ENCODE measurements around the gene THRAP3. TPM values are rescaled to one million over a fixed set of nuclear protein-coding genes. Genes with fewer than 3 reads are reported as not detected.
"Not testable (repeated sequence)": the region's sequence is repeated elsewhere in the genome, so short reads cannot be mapped to it uniquely, and the experiment has no call there.

Gene THRAP3
- total RNA-seq, 2 experiments from 2014 or later: 149 to 182 TPM

- H3K9me3 Mint-ChIP-seq (ENCODE audit: low read depth): no peaks in the 10 kb centered on the region
- POLR2A ChIA-PET: interaction anchor here (0.7 to 2.0 kb wide), 3 partner anchors 24 to 74 kb away, joined by 3 to 14 read pairs (median 5); no protein-coding TSS in a partner anchor
Observed at GRCh38 chr1:36225283-36225899, 1.1 kb downstream of the THRAP3 start.

GRCh38 chr1:36230279-36230678 lies 6.0 kb downstream of the THRAP3 start:
- H3K27ac Mint-ChIP-seq: not testable (repeated sequence)

More at GRCh38 chr1:36225283-36225899, 1.1 kb downstream of the THRAP3 start:
- Mint-ChIP-seq H3K36me3 (ENCODE audit: low read depth) (peaks cover 31% of the 10 kb centered on the region), H3K27ac (peak overlapping the region; percentile 100), H3K27me3 (no peaks in the 10 kb centered on the region), H3K4me1 (peaks cover 29% of the 10 kb centered on the region), H3K4me3 (peak overlapping the region; percentile 96)
- no peak for ATAC-seq
- intact Hi-C loops (cut with DNase I, micrococcal nuclease): loop anchor here (2.0 to 10.0 kb wide), 2 partner anchors 59 to 1249 kb away; partner anchors contain the start of gene ZC3H12A (in 1 of the 2)
- no peak for DNase-seq
- CTCF ChIA-PET: interaction anchor here (0.7 to 3.1 kb wide), 7 partner anchors 19 to 106 kb away, joined by 3 to 32 read pairs (median 4); partner anchors contain the start of gene TRAPPC3

GRCh38 chr1:36231191-36231590 lies 6.9 kb downstream of the THRAP3 start:
- Mint-ChIP-seq H3K27me3 (no peaks in the 10 kb centered on the region), H3K4me1 (peaks cover 54% of the 10 kb centered on the region), H3K4me3 (no peak overlapping the region), H3K27ac (no peak overlapping the region), H3K9me3 (ENCODE audit: low read depth) (no peaks in the 10 kb centered on the region), H3K36me3 (ENCODE audit: low read depth) (peaks cover 39% of the 10 kb centered on the region)
- intact Hi-C loops (cut with DNase I, micrococcal nuclease): no loop called here
- ATAC-seq: no peak
- DNase-seq: no peak
- CTCF ChIA-PET: interaction anchor here (0.6 kb wide), 1 partner anchor 135 kb away, joined by 3 read pairs; no protein-coding TSS in a partner anchor
- POLR2A ChIA-PET: interaction anchor here (0.6 to 1.1 kb wide), 2 partner anchors 64 to 155 kb away, joined by 7 to 15 read pairs; no protein-coding TSS in a partner anchor

More at GRCh38 chr1:36230279-36230678, 6.0 kb downstream of the THRAP3 start:
- H3K27me3 Mint-ChIP-seq; H3K9me3 Mint-ChIP-seq (ENCODE audit: low read depth); ATAC-seq; POLR2A ChIA-PET; CTCF ChIA-PET; DNase-seq; intact Hi-C loops (cut with DNase I, micrococcal nuclease); H3K4me3 Mint-ChIP-seq: not testable (repeated sequence)
- Mint-ChIP-seq H3K4me1 (peaks cover 56% of the 10 kb centered on the region), H3K36me3 (ENCODE audit: low read depth) (peaks cover 46% of the 10 kb centered on the region)

- peaks cover 55% of the 10 kb centered on the region for H3K4me1 Mint-ChIP-seq
- CTCF ChIA-PET: interaction anchor here (0.6 kb wide), 1 partner anchor 12 kb away, joined by 3 read pairs; no protein-coding TSS in a partner anchor
- intact Hi-C loops (cut with DNase I, micrococcal nuclease): no loop called here
- ATAC-seq (no peak), DNase-seq (no peak)
- H3K9me3 Mint-ChIP-seq (ENCODE audit: low read depth): no peaks in the 10 kb centered on the region
- no peaks in the 10 kb centered on the region for H3K27me3 Mint-ChIP-seq
- H3K36me3 Mint-ChIP-seq (ENCODE audit: low read depth): peaks cover 39% of the 10 kb centered on the region
- peak overlapping the region; percentile 25 for H3K27ac Mint-ChIP-seq
- H3K4me3 Mint-ChIP-seq: no peak overlapping the region
- POLR2A ChIA-PET: no interaction called here
Observed at GRCh38 chr1:36232212-36233095, 8.2 kb downstream of the THRAP3 start.

GRCh38 chr1:36236302-36236701 lies 12.1 kb downstream of the THRAP3 start:
- ATAC-seq (no peak), DNase-seq (no peak)
- no peak overlapping the region for H3K4me3 Mint-ChIP-seq
- intact Hi-C loops (cut with DNase I, micrococcal nuclease): loop anchor here in 1 of 2 experiments (5.0 kb wide), 1 partner anchor 36 kb away; no protein-coding TSS in a partner anchor
- CTCF ChIA-PET: interaction anchor here (0.9 to 1.1 kb wide), 3 partner anchors 19 to 66 kb away, joined by 3 read pairs; no protein-coding TSS in a partner anchor
- peaks cover 41% of the 10 kb centered on the region for H3K36me3 Mint-ChIP-seq (ENCODE audit: low read depth)
- H3K4me1 Mint-ChIP-seq: peaks cover 56% of the 10 kb centered on the region
- H3K27me3 Mint-ChIP-seq: no peaks in the 10 kb centered on the region
- no peaks in the 10 kb centered on the region for H3K9me3 Mint-ChIP-seq (ENCODE audit: low read depth)
- H3K27ac Mint-ChIP-seq: peak overlapping the region; percentile 5
- POLR2A ChIA-PET: interaction anchor here (0.6 kb wide), 1 partner anchor 163 kb away, joined by 4 read pairs; no protein-coding TSS in a partner anchor

- Mint-ChIP-seq H3K9me3 (ENCODE audit: low read depth) (no peaks in the 10 kb centered on the region), H3K36me3 (ENCODE audit: low read depth) (peaks cover 36% of the 10 kb centered on the region), H3K27ac (no peak overlapping the region), H3K27me3 (no peaks in the 10 kb centered on the region), H3K4me1 (peaks cover 52% of the 10 kb centered on the region), H3K4me3 (no peak overlapping the region)
- ChIA-PET POLR2A (no interaction called here), CTCF (interaction anchor here (0.6 to 1.4 kb wide), 3 partner anchors 14 to 106 kb away, joined by 3 to 5 read pairs (median 3); partner anchors contain the start of gene THRAP3)
- no peak for DNase-seq
- ATAC-seq: no peak
- intact Hi-C loops (cut with DNase I, micrococcal nuclease): loop anchor here in 1 of 2 experiments (5.0 kb wide), 1 partner anchor 34 kb away; no protein-coding TSS in a partner anchor
Observed at GRCh38 chr1:36238433-36238832, 14.2 kb downstream of the THRAP3 start.

- H3K27ac Mint-ChIP-seq: no peak overlapping the region
- ChIA-PET POLR2A (no interaction called here), CTCF (interaction anchor here (0.8 to 1.6 kb wide), 3 partner anchors 23 to 224 kb away, joined by 3 to 4 read pairs (median 4); no protein-coding TSS in a partner anchor)
- no peak overlapping the region for H3K4me3 Mint-ChIP-seq
- H3K9me3 Mint-ChIP-seq (ENCODE audit: low read depth): no peaks in the 10 kb centered on the region
- intact Hi-C loops (cut with DNase I, micrococcal nuclease): loop anchor here in 1 of 2 experiments (2.0 to 5.0 kb wide), 2 partner anchors 19 to 32 kb away; no protein-coding TSS in a partner anchor
- no peaks in the 10 kb centered on the region for H3K27me3 Mint-ChIP-seq
- DNase-seq (no peak), ATAC-seq (no peak)
- peaks cover 46% of the 10 kb centered on the region for H3K4me1 Mint-ChIP-seq
- peaks cover 37% of the 10 kb centered on the region for H3K36me3 Mint-ChIP-seq (ENCODE audit: low read depth)
Observed at GRCh38 chr1:36239941-36240637, 15.8 kb downstream of the THRAP3 start.

- no peaks in the 10 kb centered on the region for H3K27me3 Mint-ChIP-seq
- H3K4me1 Mint-ChIP-seq: peaks cover 50% of the 10 kb centered on the region
Observed at GRCh38 chr1:36247538-36247937, 23.3 kb downstream of the THRAP3 start.

GRCh38 chr1:36248250-36248894 lies 24.1 kb downstream of the THRAP3 start:
- Mint-ChIP-seq H3K27ac (peak overlapping the region; percentile 60), H3K36me3 (ENCODE audit: low read depth) (peaks cover 40% of the 10 kb centered on the region), H3K27me3 (no peaks in the 10 kb centered on the region), H3K4me1 (peaks cover 54% of the 10 kb centered on the region), H3K9me3 (ENCODE audit: low read depth) (no peaks in the 10 kb centered on the region), H3K4me3 (no peak overlapping the region)
- DNase-seq (peak; percentile 15), ATAC-seq (peak; percentile 33)
- ChIA-PET CTCF (no interaction called here), POLR2A (no interaction called here)
- intact Hi-C loops (cut with DNase I, micrococcal nuclease): no loop called here

More at GRCh38 chr1:36247538-36247937, 23.3 kb downstream of the THRAP3 start:
- ATAC-seq (no peak), DNase-seq (no peak)
- intact Hi-C loops (cut with DNase I, micrococcal nuclease): no loop called here
- Mint-ChIP-seq H3K9me3 (ENCODE audit: low read depth) (no peaks in the 10 kb centered on the region), H3K4me3 (no peak overlapping the region), H3K27ac (no peak overlapping the region), H3K36me3 (ENCODE audit: low read depth) (peaks cover 38% of the 10 kb centered on the region)
- CTCF ChIA-PET: interaction anchor here (0.6 kb wide), 1 partner anchor 27 kb away, joined by 3 read pairs; no protein-coding TSS in a partner anchor
- POLR2A ChIA-PET: no interaction called here

GRCh38 chr1:36251794-36252481 lies 27.7 kb downstream of the THRAP3 start:
- DNase-seq: no peak
- ChIA-PET CTCF (interaction anchor here (1.2 kb wide), 1 partner anchor 34 kb away, joined by 3 read pairs; no protein-coding TSS in a partner anchor), POLR2A (no interaction called here)
- no peak overlapping the region for H3K4me3 Mint-ChIP-seq
- no peak overlapping the region for H3K27ac Mint-ChIP-seq
- no peaks in the 10 kb centered on the region for H3K9me3 Mint-ChIP-seq (ENCODE audit: low read depth)
- H3K27me3 Mint-ChIP-seq: no peaks in the 10 kb centered on the region
- ATAC-seq: no peak
- intact Hi-C loops (cut with DNase I, micrococcal nuclease): no loop called here
- H3K36me3 Mint-ChIP-seq (ENCODE audit: low read depth): peaks cover 31% of the 10 kb centered on the region
- H3K4me1 Mint-ChIP-seq: peaks cover 59% of the 10 kb centered on the region
